Renal pelvis (tissue), 4 donors: Measurements from ENCODE around the gene THTPA. TPM values are rescaled to one million over a fixed set of nuclear protein-coding genes. Genes with fewer than 3 reads are reported as not detected.
A peak's percentile ranks its signal among the peaks of the same experiment; 100 is the strongest.
"Not testable (repeated sequence)": the region's sequence is repeated elsewhere in the genome, so short reads cannot be mapped to it uniquely, and the experiment has no call there.

ENCODE experiments used
- DNase-seq: peaks from one replicate; pipeline ENCODE4 v3.0.0-alpha.2; 2013
- polyA plus RNA-seq, 3 donors: library from polyadenylated mRNA; unstranded; fragments of 120-200 nt; gene quantifications; one replicate each; pipeline ENCODE4 v1.2.1, GENCODE V29; 2013; ENCODE audit not compliant: insufficient read length in 3 of 3

The THTPA gene
- polyA plus RNA-seq, 3 donors: 19.0 to 20.5 (median 19.7) TPM

- DNase-seq: no peak
These were observed 24.3 kb downstream of the THTPA start for GRCh38 chr14:23580152-23580926.

- DNase-seq: no peak
These were observed 24.8 kb downstream of the THTPA start for GRCh38 chr14:23580948-23581281.

- DNase-seq: no peak
These were observed 27.1 kb downstream of the THTPA start for GRCh38 chr14:23582906-23583760.

GRCh38 chr14:23583761-23584526, 27.9 kb downstream of the THTPA start:
- DNase-seq: not testable (repeated sequence)

- DNase-seq: not testable (repeated sequence)
These were observed 28.6 kb downstream of the THTPA start for GRCh38 chr14:23584527-23585203.

- DNase-seq: peak; percentile 90
These were observed 33.0 kb downstream of the THTPA start for GRCh38 chr14:23588884-23589598.

GRCh38 chr14:23589606-23590005, 33.5 kb downstream of the THTPA start:
- no peak for DNase-seq

- DNase-seq: no peak
These were observed 34.1 kb downstream of the THTPA start for GRCh38 chr14:23590198-23590597.

- not testable (repeated sequence) for DNase-seq
These were observed 38.1 kb downstream of the THTPA start for GRCh38 chr14:23594191-23594590.

- no peak for DNase-seq
These were observed 44.2 kb downstream of the THTPA start for GRCh38 chr14:23600322-23600707.

- no peak for DNase-seq
These were observed 44.7 kb downstream of the THTPA start for GRCh38 chr14:23600806-23601205.

GRCh38 chr14:23601424-23601823, 45.4 kb downstream of the THTPA start:
- no peak for DNase-seq

GRCh38 chr14:23601845-23602180, 45.7 kb downstream of the THTPA start:
- no peak for DNase-seq

- no peak for DNase-seq
These were observed 46.4 kb downstream of the THTPA start for GRCh38 chr14:23602181-23603095.

GRCh38 chr14:23603103-23603502, 47.0 kb downstream of the THTPA start:
- no peak for DNase-seq

- no peak for DNase-seq
These were observed 48.1 kb downstream of the THTPA start for GRCh38 chr14:23604148-23604547.

GRCh38 chr14:23604675-23605170, 48.7 kb downstream of the THTPA start:
- DNase-seq: no peak

GRCh38 chr14:23605931-23606585, 50.0 kb downstream of the THTPA start:
- no peak for DNase-seq

GRCh38 chr14:23608454-23608853, 52.4 kb downstream of the THTPA start:
- no peak for DNase-seq
